Type B pancreatic cell (in vitro differentiated cells): Measurements from ENCODE around the gene ANKZF1. TPM values are rescaled to one million over a fixed set of nuclear protein-coding genes. Genes with fewer than 3 reads are reported as not detected.

Experiments
- DNase-seq: peaks from one replicate; pipeline ENCODE4 v3.0.0; 2021; ENCODE audit warnings: mixed read lengths; ENCODE audit not compliant: unreplicated experiment; ENCODE audit errors: extremely low spot score
- H3K27ac Mint-ChIP-seq: 2 replicates; pipeline ENCODE4 v1.8.0; 2021; ENCODE audit warnings: mild to moderate bottlenecking, mixed read lengths
- H3K27me3 Mint-ChIP-seq: 2 replicates; pipeline ENCODE4 v1.8.0; 2021; ENCODE audit warnings: mixed read lengths
- H3K36me3 Mint-ChIP-seq: 2 replicates; pipeline ENCODE4 v1.8.0; 2021; ENCODE audit warnings: mixed read lengths
- H3K4me1 Mint-ChIP-seq: one replicate; pipeline ENCODE4 v1.8.0; 2021; ENCODE audit warnings: mixed read lengths; ENCODE audit not compliant: unreplicated experiment
- H3K4me3 Mint-ChIP-seq: 2 replicates; pipeline ENCODE4 v1.8.0; 2021; ENCODE audit warnings: mild to moderate bottlenecking, mixed read lengths
- H3K9me3 Mint-ChIP-seq: 2 replicates; pipeline ENCODE4 v1.8.0; 2021; ENCODE audit warnings: mixed read lengths
- CTCF ChIP-seq: fragments of 200-600 bp; sonication (generic); conservative IDR thresholded peaks from 2 replicates; pipeline ENCODE4 v1.5.0; 2021; ENCODE audit warnings: antibody characterized with exemption, mild to moderate bottlenecking
- total RNA-seq: library from RNA; stranded (reverse); gene quantifications from 2 replicates; pipeline ENCODE4 v1.2.1, GENCODE V29; 2021; ENCODE audit warnings: low replicate concordance

ANKZF1 gene
- total RNA-seq, 1 donor from 2014 or later, result 58.7 TPM

GRCh38 chr2:219183151-219183772 lies 46.3 kb upstream of the ANKZF1 start:
- H3K9me3 Mint-ChIP-seq, result no peaks in the 10 kb centered on the region
- H3K27ac Mint-ChIP-seq, result no peak overlapping the region
- peaks cover 6% of the 10 kb centered on the region for H3K4me1 Mint-ChIP-seq
- no peak for TF ChIP-seq CTCF
- no peaks in the 10 kb centered on the region for H3K27me3 Mint-ChIP-seq
- H3K4me3 Mint-ChIP-seq, result no peak overlapping the region
- no peak for DNase-seq
- H3K36me3 Mint-ChIP-seq, result peaks cover 18% of the 10 kb centered on the region

GRCh38 chr2:219184121-219184520 lies 45.5 kb upstream of the ANKZF1 start:
- no peak overlapping the region for H3K4me3 Mint-ChIP-seq
- peaks cover 18% of the 10 kb centered on the region for H3K36me3 Mint-ChIP-seq
- H3K9me3 Mint-ChIP-seq, result no peaks in the 10 kb centered on the region

GRCh38 chr2:219186754-219187456 lies 42.7 kb upstream of the ANKZF1 start:
- Mint-ChIP-seq H3K4me1 (no peaks in the 10 kb centered on the region), H3K36me3 (peaks cover 11% of the 10 kb centered on the region), H3K9me3 (no peaks in the 10 kb centered on the region), H3K27me3 (no peaks in the 10 kb centered on the region), H3K27ac (no peak overlapping the region), H3K4me3 (no peak overlapping the region)
- no peak for DNase-seq
- TF ChIP-seq CTCF, result no peak

More at GRCh38 chr2:219184121-219184520, 45.5 kb upstream of the ANKZF1 start:
- no peak overlapping the region for H3K27ac Mint-ChIP-seq
- no peak for DNase-seq
- peaks cover 3% of the 10 kb centered on the region for H3K4me1 Mint-ChIP-seq
- H3K27me3 Mint-ChIP-seq, result no peaks in the 10 kb centered on the region
- TF ChIP-seq CTCF, result no peak

GRCh38 chr2:219197388-219197787 lies 32.2 kb upstream of the ANKZF1 start:
- no peak overlapping the region for H3K27ac Mint-ChIP-seq
- H3K27me3 Mint-ChIP-seq, result peaks cover 14% of the 10 kb centered on the region

GRCh38 chr2:219198974-219199373 lies 30.6 kb upstream of the ANKZF1 start:
- H3K4me3 Mint-ChIP-seq, result no peak overlapping the region
- no peaks in the 10 kb centered on the region for H3K4me1 Mint-ChIP-seq
- no peak for DNase-seq
- peaks cover 18% of the 10 kb centered on the region for H3K27me3 Mint-ChIP-seq
- no peaks in the 10 kb centered on the region for H3K36me3 Mint-ChIP-seq
- no peaks in the 10 kb centered on the region for H3K9me3 Mint-ChIP-seq
- no peak for TF ChIP-seq CTCF
- H3K27ac Mint-ChIP-seq, result no peak overlapping the region

More at GRCh38 chr2:219197388-219197787, 32.2 kb upstream of the ANKZF1 start:
- Mint-ChIP-seq H3K9me3 (no peaks in the 10 kb centered on the region), H3K4me3 (no peak overlapping the region), H3K36me3 (no peaks in the 10 kb centered on the region), H3K4me1 (no peaks in the 10 kb centered on the region)
- no peak for DNase-seq
- no peak for TF ChIP-seq CTCF
